Stimulated activated CD8-positive, alpha-beta memory T cell treated with anti-CD3 and anti-CD28 coated beads, Interleukin-4, amount 100 ng/mL, for 24 hours (primary cell): ENCODE data around the gene ANAPC16.
A peak's percentile ranks its signal among the peaks of the same experiment; 100 is the strongest.
"Not testable (repeated sequence)": the region's sequence is repeated elsewhere in the genome, so short reads cannot be mapped to it uniquely, and the experiment has no call there.

ENCODE experiments used
- DNase-seq: peaks from one replicate; pipeline ENCODE4 v3.0.0-alpha.2; 2020; ENCODE audit warnings: low read depth

Gene ANAPC16

DNA sequence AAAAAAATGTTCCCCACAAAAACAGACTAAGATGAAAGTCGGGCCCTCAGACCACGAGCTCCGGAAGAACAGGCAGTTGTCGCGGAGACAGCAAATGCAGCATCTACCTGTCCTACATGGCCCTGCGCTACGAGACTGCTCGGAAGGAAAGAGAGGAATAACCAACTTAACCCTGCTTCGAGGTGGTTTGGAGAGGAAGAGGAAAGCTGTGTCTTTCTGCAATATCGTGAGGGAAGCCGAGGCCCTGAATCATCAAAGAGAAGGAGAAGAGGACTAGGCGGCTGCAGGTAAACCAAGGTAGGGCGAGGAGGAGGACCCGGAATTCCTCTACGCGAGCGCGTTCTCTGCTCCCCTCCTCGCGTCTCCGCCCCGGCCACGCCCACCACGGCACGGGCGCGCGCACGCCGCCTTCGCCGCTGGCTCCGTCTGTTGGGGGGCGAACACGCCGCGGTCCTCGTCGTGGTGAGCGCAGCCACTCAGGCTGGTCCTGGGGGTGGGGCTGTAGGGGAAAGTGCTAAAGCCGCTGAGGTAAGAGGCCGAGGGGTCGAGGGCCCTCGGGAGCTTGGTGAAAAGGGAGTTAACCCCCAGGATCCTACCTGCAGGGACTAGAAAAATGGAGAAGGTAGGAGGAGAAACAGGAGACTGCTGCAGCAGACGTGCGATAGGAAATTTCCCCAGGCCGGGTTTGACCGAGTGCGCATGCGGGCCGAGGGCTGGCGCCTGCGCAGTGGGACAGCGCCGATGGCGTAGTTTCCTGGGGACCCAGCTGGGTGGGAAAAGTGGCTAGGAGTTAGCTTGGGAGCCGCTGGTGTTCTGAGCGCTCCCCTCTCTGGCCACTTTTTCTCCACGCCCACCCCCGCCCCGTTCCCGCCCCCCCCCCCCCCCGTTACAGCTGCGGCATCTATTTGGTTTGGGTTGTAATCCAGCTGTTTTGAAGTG is at the start of gene ANAPC16, which contains the start of gene ASCC1:
ANAPC16 (plus strand) TSS at position 402 of the 939 bp plus-strand sequence. CDS start 7,903 bp downstream, outside the sequence.
ASCC1 (minus strand) TSS at position 666 of the 939 bp plus-strand sequence. CDS start 2,978 bp downstream, outside the sequence.
- peak; percentile 94 for DNase-seq

DNA sequence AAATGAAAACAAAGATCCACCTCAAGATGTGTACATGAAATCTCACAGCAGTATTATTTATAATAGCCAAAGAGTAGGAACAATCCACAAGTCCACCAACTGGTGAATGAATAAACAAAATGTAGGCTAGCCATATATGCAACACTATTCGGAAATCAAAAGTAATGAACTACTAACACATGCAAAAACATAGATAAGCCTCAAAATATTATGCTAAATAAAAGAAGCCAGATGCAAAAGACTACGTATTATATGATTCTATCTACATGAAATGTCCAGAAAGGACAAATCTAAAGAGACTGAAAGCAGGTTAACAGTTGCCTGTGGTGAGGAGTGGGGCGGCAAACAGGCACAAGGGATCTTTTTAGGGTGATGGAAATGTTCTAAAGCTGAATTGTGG is 48.7 kb upstream of the ANAPC16 start:
- no peak for DNase-seq

DNA sequence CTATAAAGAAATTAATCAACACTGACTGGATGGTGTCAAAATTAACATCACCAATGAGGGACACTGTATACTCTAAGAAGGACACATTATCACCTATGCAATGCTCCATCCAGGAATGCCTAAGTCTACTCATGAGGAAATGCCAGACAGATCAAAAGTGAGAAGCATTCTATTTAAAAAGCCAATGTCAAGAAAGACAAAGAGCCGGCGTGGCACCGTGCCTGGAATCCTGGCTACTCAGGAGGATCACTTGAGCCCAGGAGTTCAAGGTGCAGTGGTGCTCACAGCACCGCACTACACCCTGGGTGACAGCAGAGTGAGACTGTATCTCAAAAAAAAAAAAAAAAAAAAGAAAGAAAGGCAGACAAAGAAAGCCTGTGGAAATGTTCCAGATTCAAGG is 45.5 kb upstream of the ANAPC16 start:
- DNase-seq, result no peak

DNA sequence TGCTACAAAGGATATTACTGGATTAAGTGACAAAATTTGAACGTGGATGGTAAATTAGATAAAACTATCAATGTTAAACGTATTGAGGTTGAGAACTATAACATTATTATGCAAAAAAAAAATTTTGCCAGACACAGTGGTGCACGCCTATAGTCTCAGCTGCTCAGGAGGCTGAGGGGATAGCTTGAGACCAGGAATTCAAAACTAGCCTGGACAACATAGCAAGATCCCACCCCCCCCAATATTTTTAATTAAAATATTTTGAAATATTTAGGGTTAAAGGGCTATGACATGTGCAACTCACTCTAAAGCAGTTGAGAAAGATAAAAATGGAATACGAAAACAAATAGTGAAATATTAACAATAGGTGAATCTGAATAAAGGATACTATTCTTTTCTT is 45.1 kb upstream of the ANAPC16 start:
- DNase-seq, result no peak

DNA sequence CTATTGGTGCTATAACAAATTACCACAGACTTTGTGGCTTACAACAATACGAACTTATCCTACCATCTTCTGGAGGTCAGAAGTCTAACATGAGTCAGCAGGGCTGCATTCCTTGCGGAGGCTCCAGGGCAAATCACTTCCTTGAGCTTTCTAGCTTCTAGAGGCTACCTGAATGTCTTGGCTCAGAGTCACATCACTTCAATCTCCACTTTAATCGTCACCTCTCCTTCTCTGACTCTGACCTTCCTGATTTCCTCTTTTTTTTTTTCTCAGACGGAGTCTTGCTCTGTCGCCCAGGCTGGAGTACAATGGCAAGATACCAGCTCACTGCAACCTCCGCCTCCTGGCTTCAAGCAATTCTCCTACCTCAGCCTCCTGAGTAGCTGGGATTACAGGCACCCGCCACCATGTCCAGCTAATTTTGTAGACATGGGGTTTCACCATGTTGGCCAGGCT is 44.6 kb upstream of the ANAPC16 start:
- no peak for DNase-seq

DNA sequence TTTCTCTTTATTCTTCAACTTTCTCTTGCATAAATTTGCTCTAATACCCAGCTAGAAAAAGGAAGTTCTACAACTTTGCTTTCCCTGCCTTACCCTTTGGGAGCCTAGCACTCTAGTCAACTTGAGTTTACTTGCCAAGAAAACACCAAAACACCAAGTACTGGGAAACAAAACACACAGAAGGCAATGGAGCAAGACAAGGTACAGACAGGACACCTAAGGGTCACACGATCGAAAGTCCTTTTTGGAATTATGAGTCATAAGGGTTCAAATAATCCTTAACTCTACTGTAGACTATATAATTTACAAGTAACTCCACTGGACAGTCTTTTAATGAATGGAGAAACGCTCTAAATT is 42.6 kb upstream of the ANAPC16 start:
- DNase-seq, result no peak

DNA sequence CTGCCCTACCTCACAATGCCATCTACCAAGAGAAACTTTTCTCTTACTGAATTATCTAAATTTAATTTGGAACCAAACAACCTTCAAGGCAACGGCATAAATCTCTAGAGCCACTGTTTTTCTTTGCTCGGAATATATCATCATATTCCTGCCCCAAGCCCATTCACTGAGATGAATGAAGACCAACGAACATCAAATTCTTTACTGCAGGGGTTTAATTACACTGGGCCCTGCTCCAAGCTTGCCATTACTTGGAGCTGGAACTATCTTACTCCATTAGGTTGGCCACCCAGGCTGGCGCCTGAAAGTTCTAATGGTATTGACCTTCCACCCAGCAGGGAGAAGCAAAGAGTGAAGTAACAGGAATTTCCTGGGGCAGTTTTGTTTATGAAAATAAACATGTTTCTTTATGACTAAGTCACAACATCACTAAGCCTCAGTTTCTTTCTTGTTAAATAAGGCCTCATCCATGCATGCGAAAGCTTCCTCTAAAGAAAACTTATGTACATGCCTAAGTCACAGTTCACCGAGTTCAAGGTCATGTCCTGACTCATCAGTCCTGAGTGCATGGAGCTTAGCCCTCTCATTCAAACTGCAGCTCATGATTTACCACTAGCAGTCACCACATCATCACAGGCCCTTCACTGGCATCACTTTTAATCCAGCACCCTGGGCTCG is 42.1 kb upstream of the ANAPC16 start:
- no peak for DNase-seq

DNA sequence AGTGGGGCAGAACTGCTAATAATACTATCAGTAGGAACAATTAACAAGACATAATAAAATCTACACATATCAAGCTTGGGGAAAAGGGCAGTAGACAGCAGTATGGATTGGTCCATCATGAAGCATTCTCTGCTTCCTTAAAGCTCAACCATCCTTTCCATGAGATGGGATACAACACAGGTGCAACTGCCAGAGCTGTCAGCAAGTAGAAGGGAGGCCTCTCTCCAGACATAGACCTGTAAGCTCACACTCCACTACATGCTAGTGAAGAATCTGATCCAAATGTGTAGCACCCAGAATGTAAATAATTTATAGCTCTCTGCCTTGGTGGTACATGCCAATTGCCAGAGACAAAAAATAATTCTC is 41.5 kb upstream of the ANAPC16 start:
- no peak for DNase-seq

DNA sequence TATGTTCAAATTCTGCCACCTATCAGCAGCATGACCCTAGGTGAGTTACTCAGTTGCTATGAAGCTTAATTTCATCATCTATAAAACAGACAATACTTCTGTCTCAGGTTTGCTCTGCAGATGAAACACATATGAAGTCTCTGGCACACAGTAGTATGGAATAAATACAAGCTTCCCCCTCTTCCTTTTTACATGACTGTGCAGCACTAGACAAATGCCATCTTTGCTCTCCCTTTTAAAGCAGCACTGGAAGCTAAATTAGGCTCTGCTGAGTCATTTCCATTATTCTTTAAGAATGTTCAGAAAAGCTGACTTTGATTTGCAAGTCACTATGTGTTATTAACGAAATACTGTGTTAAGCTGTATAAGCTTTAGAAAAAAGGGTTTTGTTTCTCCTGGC is 40.7 kb upstream of the ANAPC16 start:
- DNase-seq, result no peak

DNA sequence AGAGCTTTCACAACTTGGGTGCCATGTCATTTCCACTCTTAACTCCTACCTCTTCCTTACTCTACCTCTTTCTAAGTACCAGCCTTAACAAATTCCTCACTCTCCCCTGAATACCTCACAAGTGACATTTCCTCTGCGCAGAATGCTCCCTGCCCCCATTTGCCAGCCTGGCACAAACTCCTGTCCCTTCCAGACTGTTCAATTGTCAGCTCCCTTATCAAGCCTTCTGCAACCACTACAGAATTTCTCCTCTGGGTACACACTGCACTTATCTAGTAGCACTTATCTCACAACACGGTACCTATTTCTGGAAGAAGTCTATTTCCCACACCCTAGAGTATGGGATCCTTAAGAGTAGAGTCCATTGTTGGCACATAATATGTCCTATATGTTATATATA is 39.1 kb upstream of the ANAPC16 start:
- DNase-seq, result no peak

DNA sequence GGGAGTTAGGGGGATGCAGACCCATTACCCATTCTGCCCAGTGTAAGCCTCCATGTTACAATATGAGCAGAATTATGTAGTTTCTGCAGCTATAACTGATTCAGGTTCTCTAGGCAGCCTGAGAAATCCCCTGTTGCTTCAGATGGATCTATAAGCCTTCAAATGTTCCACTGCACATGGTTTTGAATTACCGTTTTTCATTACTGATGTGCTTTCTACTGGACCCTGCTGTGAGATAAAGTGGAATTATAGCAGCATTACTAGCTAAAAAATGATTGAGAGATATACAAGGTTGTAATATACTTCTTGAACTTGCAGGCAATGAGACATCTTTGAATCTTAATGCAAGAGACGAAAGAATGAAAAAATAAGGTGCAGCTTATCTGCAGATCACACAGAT is 38.4 kb upstream of the ANAPC16 start:
- no peak for DNase-seq

DNA sequence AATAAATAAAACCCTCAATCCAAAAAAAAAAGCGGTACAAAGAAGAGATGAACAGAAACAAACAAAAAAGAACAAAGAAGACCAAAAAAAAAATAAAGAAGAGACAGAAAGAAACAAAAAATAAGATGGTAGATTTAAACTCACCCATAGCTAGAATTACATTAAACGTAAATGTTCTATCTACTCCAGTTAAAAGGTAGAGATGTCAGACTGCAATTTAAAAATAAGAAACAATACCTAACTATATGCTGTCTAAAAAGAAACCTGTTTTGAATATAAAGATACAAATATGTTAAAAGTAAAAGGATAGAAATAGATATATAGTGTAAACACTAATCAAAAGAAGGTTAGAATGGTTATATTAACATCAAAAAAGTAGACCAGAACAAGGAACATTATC is 31.7 kb upstream of the ANAPC16 start:
- DNase-seq, result no peak

DNA sequence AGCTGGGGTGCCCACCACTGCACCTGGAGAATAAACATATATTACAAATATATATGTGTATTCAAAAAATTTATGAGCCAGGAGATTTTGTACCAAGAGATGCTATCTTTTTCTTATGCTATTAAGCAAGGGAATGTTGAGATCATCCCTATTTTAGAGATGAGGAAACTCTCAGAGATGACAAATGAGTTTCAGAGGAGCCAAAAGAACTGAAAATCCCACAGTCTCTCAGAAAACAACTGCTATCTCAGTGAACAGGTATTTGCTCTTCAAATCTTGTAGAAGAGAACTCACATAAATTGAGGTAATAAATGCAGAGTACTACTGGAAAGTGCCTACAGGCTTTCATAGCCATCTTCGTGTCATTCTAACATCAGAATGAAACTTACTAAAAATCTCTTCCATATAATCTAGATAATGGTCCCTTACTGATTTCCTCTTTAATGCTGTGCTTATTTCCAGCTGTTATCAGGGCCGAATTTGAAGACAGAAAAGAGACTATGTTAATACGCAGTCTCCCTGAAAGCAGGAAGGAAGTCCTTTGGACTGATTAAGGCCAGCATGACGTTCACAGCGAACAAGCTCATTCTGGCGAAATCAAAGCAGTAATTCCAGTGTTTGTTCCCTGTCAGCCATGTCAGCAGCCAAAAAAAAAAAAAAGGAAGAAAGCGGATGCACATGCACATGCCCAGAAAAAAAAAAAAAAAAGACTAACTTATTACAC is 29.4 kb upstream of the ANAPC16 start:
- DNase-seq, result no peak

DNA sequence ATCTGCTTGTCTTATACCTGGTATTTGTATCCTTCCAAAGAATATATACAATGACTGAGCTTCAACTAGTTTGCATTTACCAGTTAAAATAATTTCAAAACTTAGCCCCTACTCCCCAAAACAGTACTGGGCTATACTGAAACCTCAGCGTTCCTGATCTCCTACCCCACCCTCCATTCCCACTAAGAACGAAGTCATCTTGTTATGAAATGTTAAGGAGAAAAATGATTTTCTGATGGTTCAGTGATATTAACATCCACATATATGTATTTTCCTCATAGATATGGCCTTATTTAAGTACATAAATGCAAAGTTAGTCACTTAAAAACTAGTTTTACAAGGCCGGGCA is 28.9 kb upstream of the ANAPC16 start:
- no peak for DNase-seq

DNA sequence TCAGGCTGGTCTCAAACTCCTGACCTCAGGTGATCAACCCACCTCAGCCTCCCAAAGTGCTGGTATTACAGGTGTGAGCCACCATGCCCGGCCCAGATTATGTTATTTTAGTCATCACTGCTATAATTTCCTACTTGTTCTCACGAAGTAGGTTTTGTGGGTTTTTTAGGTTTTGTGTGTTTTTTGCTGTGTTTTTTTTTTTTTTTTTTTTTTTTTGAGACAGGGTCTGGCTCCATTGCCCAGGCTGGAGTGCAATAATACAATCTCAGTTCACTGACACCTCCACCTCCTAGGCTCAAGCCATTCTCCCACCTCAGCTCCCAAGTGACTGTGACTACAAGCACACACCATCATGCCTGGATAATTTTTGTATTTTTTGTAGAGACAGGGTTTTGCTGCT is 20.9 kb upstream of the ANAPC16 start:
- DNase-seq, result no peak

DNA sequence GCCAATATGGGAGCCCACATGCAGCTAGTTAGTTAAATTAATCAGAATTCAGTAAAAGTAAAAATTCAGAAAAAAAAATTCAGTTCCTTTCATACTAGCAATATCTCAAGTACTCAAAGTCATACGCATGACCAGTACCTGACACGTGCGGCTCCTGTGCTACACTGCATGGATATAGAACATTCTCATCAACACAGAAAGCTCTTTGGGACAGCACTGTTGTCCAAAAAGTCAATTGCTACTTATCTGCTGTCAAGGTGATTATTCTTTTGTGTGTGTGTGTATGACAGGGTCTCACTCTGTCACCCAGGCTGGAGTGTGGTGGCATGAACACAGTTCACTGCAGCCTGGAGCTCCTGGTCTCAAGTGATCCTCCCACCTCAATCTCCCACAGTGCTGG is 14.9 kb upstream of the ANAPC16 start:
- no peak for DNase-seq

DNA sequence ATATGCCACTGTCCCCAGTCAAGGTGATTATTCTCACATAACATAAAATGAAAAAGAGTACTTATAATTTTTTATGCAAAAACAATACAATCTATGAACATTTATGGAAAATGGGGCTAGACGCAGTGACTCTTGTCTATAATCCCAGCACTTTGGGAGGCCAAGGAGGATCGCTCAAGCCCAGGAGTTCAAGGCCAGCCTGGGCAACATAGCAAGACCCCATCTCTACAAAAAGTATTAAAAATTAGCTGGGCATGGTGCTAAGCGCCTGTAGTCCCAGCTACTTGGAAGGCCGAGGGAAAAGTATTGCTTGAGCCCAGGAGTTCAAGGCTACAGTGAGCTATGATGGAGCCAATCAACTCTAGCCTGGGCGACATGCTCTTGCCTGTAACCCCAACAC is 14.5 kb upstream of the ANAPC16 start:
- no peak for DNase-seq

DNA sequence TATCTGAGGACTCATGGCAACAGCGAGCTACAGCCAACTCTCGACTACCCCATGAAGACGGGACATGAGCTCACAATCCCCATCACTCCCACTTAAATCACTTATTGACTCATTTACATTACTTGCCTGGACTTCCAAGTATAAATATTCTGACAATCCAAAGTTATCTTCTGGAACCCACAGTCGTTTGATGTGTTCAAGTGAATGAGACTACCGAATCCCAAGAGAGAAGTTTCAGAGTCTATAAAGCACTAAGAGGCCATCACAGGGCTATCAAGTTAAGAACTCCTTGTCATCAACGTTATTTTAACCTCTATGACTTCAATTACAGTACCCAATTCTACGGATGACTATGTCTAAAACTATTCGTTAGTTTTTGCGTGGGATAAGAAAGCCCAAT is 11.5 kb upstream of the ANAPC16 start:
- no peak for DNase-seq

DNA sequence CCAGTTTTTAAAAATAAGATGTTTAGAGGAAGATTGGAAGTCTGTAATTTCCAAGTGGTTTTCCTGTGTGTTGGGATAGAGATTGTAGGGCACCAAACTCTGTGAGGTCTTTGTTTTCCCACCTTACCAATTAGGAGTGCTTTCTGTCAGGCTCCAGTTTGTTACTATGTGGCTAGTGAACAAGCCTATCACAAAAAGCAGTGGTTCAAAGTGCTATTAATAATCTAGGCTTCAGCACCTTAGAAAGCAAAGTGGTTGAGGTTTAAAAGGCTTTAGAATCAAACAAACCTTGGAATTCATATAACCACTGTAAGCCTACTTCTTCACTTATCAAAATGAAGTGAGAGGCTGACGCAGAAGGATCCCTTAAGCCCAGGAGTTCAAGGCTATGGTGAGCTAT is 11.1 kb upstream of the ANAPC16 start:
- no peak for DNase-seq

DNA sequence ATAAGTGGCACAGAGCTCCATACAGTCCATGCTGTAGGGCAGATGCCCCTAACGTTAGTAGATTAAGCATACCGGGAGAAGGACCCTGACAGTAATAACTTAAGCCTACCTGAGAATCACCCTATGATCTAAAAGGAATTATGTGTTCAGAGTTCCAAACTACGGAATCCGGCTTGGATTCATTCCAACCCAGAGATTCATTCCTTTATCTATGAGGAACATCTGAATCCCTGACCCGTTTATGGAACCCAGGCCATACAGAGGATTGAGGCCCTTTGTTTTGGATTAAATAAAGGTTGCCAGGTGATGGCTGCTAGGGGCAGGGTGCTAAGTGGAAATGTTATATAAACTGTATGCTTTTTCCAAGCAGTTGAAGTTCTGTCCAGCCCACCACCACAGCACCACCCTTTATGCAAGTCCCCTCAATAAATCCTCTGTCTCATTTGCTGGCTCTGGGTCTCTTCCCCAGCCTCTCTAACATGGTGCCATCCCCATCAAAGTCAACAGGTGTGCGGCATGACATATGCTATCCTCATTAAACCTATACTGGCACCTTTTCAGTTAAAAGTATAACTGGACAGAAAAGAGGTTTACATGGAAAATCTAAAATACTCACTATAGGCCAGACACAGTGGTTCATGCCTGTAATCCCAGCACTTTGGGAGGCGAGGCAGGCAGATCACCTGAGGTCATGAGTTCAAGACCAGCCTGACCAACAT is 9.1 kb upstream of the ANAPC16 start:
- DNase-seq, result no peak

DNA sequence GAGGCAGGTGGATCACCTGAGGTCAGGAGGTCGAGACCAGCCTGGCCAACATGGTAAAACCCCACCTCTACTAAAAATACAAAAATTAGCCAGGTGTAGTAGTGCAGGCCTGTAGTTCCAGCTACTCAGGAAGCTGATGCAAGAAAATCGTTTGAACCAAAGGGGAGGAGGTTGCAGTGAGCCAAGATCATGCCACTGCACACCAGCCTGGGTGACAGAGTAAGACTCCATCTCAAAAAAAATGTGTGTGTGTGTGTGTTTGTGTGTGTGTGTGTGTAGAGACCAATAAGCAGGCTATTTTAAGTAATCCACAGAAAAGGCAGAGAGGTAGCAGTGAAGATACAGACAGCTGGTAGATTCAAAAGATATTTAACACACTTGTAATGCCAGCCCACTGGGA is 7.3 kb upstream of the ANAPC16 start:
- not testable (repeated sequence) for DNase-seq

DNA sequence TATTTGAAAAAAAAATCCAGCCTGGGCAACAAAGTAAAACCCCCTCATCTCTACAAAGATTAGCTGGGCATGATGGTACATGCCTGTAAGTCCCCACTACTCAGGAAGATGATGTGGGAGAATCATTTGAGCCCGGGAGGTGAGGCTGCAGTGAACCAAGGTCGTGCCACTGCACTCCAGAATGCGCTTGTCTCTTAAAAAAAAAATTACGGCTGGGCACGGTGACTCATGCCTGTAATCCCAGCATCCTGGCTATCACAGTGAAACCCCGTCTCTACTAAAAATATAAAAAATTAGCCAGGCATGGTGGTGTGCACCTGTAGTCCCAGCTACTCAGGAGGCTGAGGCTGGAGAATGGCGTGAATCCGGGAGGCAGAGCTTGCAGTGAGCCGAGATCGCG is 4.4 kb upstream of the ANAPC16 start:
- not testable (repeated sequence) for DNase-seq
